ENCODE data around the gene DUSP22. TPM values are rescaled to one million over a fixed set of nuclear protein-coding genes. Genes with fewer than 3 reads are reported as not detected.

Gene DUSP22
- total and polyA plus RNA-seq, 2 experiments from 2014 or later = 12.8 to 36.8 TPM

DNA sequence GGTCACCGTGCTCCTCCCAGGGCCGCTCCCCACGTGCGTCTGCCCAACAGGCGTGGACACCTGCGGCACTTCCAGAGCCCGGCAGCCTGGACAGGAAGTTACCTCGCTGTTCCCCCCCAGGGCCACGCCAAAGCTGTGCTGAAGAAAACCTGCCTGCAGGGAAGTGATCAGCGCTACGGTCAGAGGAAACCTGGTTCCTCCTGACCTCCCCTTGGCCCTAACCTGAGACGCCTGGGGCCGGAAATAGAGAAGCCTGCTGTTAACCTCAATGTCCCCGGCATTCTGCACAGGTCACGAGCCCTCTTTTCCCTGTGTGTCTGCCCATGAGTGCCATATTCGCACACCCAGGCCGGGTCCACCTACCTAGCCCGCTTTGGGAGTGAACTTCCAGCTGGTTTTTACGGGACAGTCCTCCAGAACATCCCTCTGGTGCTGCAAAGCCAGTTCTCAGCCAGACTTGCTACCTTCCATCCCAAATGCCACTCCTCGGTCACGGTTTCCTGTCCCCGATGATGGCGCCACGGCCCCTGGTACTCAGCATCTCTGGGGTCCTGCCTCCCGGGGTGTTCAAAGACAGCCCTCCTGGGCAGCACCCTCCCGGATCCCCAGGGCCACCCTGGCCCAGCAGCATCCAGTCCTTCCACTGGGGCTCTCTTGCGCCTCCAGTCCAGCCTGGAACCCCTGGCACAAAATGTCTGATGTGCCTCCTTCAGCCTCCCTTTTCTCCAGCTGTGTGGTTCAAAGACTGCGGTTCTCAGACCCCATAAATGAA lies 87.3 kb downstream of the DUSP22 start:
- Mint-ChIP-seq H3K9me3 (peaks cover 75% of the 10 kb centered on the region), H3K36me3 (ENCODE audit: low read depth) (peaks cover 17% of the 10 kb centered on the region), H3K4me3 (no peak overlapping the region), H3K27ac (no peak overlapping the region), H3K4me1 (peaks cover under 1% of the 10 kb centered on the region; the same call in 1 of the 3 replicates), H3K27me3 (ENCODE audit: insufficient read depth, low read depth, poor library complexity) (peaks cover 26% of the 10 kb centered on the region)
- Histone ChIP-seq H3K4me2 (no peak overlapping the region), H3F3A (replicated peaks; ENCODE audit: low read depth) (no peaks in the 10 kb centered on the region), H3K4me3 (no peak overlapping the region), H3K27ac (ENCODE audit: low read depth) (no peak overlapping the region), H4K20me1 (replicated peaks; ENCODE audit: insufficient read depth) (no peaks in the 10 kb centered on the region), H3K4me1 (ENCODE audit: insufficient read depth) (0 out of 2 replicates have a peak, but pooled peaks cover 10% of the 10 kb centered on the region), H3K79me2 (replicated peaks; ENCODE audit: insufficient read depth) (no peaks in the 10 kb centered on the region), H3K36me3 (ENCODE audit: insufficient read depth) (peaks cover 14% of the 10 kb centered on the region; the same call in 1 of the 2 replicates), H3K9me2 (ENCODE audit: insufficient read depth) (0 out of 2 replicates have a peak, but pooled peaks cover 7% of the 10 kb centered on the region), H2AFZ (no peak overlapping the region), H3K27me3 (ENCODE audit: insufficient read depth) (no peaks in the 10 kb centered on the region)
- ATAC-seq (no peak), DNase-seq (ENCODE audit: low spot score) (no peak)
- TF ChIP-seq NANOG (IDR thresholded peaks at IDR 0.05; ENCODE audit: borderline replicate concordance) = no peak
- TF ChIP-seq EZH2phosphoT487 (IDR thresholded peaks at IDR 0.05; ENCODE audit: unreplicated experiment) = no peak
- no peak for TF ChIP-seq JUNB (IDR thresholded peaks at IDR 0.05; ENCODE audit: unreplicated experiment)
- TF ChIP-seq, protein P1, sequence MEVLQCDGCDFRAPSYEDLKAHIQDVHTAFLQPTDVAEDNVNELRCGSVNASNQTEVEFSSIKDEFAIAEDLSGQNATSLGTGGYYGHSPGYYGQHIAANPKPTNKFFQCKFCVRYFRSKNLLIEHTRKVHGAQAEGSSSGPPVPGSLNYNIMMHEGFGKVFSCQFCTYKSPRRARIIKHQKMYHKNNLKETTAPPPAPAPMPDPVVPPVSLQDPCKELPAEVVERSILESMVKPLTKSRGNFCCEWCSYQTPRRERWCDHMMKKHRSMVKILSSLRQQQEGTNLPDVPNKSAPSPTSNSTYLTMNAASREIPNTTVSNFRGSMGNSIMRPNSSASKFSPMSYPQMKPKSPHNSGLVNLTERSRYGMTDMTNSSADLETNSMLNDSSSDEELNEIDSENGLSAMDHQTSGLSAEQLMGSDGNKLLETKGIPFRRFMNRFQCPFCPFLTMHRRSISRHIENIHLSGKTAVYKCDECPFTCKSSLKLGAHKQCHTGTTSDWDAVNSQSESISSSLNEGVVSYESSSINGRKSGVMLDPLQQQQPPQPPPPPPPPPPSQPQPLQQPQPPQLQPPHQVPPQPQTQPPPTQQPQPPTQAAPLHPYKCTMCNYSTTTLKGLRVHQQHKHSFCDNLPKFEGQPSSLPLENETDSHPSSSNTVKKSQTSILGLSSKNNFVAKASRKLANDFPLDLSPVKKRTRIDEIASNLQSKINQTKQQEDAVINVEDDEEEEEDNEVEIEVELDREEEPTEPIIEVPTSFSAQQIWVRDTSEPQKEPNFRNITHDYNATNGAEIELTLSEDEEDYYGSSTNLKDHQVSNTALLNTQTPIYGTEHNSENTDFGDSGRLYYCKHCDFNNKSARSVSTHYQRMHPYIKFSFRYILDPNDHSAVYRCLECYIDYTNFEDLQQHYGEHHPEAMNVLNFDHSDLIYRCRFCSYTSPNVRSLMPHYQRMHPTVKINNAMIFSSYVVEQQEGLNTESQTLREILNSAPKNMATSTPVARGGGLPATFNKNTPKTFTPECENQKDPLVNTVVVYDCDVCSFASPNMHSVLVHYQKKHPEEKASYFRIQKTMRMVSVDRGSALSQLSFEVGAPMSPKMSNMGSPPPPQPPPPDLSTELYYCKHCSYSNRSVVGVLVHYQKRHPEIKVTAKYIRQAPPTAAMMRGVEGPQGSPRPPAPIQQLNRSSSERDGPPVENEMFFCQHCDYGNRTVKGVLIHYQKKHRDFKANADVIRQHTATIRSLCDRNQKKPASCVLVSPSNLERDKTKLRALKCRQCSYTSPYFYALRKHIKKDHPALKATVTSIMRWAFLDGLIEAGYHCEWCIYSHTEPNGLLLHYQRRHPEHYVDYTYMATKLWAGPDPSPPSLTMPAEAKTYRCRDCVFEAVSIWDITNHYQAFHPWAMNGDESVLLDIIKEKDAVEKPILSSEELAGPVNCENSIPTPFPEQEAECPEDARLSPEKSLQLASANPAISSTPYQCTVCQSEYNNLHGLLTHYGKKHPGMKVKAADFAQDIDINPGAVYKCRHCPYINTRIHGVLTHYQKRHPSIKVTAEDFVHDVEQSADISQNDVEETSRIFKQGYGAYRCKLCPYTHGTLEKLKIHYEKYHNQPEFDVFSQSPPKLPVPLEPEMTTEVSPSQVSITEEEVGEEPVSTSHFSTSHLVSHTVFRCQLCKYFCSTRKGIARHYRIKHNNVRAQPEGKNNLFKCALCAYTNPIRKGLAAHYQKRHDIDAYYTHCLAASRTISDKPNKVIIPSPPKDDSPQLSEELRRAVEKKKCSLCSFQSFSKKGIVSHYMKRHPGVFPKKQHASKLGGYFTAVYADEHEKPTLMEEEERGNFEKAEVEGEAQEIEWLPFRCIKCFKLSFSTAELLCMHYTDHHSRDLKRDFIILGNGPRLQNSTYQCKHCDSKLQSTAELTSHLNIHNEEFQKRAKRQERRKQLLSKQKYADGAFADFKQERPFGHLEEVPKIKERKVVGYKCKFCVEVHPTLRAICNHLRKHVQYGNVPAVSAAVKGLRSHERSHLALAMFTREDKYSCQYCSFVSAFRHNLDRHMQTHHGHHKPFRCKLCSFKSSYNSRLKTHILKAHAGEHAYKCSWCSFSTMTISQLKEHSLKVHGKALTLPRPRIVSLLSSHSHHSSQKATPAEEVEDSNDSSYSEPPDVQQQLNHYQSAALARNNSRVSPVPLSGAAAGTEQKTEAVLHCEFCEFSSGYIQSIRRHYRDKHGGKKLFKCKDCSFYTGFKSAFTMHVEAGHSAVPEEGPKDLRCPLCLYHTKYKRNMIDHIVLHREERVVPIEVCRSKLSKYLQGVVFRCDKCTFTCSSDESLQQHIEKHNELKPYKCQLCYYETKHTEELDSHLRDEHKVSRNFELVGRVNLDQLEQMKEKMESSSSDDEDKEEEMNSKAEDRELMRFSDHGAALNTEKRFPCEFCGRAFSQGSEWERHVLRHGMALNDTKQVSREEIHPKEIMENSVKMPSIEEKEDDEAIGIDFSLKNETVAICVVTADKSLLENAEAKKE (CRISPR knock-in tag; IDR thresholded peaks at IDR 0.05) = no peak
- TF ChIP-seq ZNF331 (CRISPR knock-in tag; IDR thresholded peaks at IDR 0.05; ENCODE audit: low read depth) = no peak
- no peak for TF ChIP-seq STAT1 (IDR thresholded peaks at IDR 0.05; ENCODE audit: unreplicated experiment)
- TF ChIP-seq EZH2 (IDR thresholded peaks at IDR 0.05; ENCODE audit: low read depth, unreplicated experiment) = no peak
- no peak for TF ChIP-seq POLR2AphosphoS5 (IDR thresholded peaks at IDR 0.05; ENCODE audit: low read depth)
- TF ChIP-seq, protein P2, sequence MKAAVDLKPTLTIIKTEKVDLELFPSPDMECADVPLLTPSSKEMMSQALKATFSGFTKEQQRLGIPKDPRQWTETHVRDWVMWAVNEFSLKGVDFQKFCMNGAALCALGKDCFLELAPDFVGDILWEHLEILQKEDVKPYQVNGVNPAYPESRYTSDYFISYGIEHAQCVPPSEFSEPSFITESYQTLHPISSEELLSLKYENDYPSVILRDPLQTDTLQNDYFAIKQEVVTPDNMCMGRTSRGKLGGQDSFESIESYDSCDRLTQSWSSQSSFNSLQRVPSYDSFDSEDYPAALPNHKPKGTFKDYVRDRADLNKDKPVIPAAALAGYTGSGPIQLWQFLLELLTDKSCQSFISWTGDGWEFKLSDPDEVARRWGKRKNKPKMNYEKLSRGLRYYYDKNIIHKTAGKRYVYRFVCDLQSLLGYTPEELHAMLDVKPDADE (IDR thresholded peaks at IDR 0.05) = no peak
- TF ChIP-seq, protein P3, sequence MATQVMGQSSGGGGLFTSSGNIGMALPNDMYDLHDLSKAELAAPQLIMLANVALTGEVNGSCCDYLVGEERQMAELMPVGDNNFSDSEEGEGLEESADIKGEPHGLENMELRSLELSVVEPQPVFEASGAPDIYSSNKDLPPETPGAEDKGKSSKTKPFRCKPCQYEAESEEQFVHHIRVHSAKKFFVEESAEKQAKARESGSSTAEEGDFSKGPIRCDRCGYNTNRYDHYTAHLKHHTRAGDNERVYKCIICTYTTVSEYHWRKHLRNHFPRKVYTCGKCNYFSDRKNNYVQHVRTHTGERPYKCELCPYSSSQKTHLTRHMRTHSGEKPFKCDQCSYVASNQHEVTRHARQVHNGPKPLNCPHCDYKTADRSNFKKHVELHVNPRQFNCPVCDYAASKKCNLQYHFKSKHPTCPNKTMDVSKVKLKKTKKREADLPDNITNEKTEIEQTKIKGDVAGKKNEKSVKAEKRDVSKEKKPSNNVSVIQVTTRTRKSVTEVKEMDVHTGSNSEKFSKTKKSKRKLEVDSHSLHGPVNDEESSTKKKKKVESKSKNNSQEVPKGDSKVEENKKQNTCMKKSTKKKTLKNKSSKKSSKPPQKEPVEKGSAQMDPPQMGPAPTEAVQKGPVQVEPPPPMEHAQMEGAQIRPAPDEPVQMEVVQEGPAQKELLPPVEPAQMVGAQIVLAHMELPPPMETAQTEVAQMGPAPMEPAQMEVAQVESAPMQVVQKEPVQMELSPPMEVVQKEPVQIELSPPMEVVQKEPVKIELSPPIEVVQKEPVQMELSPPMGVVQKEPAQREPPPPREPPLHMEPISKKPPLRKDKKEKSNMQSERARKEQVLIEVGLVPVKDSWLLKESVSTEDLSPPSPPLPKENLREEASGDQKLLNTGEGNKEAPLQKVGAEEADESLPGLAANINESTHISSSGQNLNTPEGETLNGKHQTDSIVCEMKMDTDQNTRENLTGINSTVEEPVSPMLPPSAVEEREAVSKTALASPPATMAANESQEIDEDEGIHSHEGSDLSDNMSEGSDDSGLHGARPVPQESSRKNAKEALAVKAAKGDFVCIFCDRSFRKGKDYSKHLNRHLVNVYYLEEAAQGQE (IDR thresholded peaks at IDR 0.05; ENCODE audit: unreplicated experiment) = no peak
- TF ChIP-seq, protein P4, sequence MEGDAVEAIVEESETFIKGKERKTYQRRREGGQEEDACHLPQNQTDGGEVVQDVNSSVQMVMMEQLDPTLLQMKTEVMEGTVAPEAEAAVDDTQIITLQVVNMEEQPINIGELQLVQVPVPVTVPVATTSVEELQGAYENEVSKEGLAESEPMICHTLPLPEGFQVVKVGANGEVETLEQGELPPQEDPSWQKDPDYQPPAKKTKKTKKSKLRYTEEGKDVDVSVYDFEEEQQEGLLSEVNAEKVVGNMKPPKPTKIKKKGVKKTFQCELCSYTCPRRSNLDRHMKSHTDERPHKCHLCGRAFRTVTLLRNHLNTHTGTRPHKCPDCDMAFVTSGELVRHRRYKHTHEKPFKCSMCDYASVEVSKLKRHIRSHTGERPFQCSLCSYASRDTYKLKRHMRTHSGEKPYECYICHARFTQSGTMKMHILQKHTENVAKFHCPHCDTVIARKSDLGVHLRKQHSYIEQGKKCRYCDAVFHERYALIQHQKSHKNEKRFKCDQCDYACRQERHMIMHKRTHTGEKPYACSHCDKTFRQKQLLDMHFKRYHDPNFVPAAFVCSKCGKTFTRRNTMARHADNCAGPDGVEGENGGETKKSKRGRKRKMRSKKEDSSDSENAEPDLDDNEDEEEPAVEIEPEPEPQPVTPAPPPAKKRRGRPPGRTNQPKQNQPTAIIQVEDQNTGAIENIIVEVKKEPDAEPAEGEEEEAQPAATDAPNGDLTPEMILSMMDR (conservative IDR thresholded peaks at IDR 0.05; ENCODE audit: low read depth in 2 of 2) = no peak
- TF ChIP-seq CREB1 (CRISPR knock-in tag; IDR thresholded peaks at IDR 0.05; ENCODE audit: low read depth) = no peak
